Activated CD4-positive, alpha-beta T cell treated with anti-CD3 and anti-CD28 coated beads, Interleukin-2, amount 10 ng/mL, durations not matched to agents 7 days and 5 days (primary cell): ENCODE results near the gene WWTR1. TPM values are rescaled to one million over a fixed set of nuclear protein-coding genes. Genes with fewer than 3 reads are reported as not detected.

Experiments used
- CTCF ChIA-PET: fragments of 350-600 bp; sonication (Branson Sonifier 250); formaldehyde crosslinking; loops from one replicate; lab custom pipeline; 2021; ENCODE audit warnings: antibody characterized with exemption; lab: Charles Lee
- POLR2A ChIA-PET: fragments of 350-600 bp; sonication (Branson Sonifier 250); formaldehyde crosslinking; loops from one replicate; lab custom pipeline; 2021; ENCODE audit warnings: antibody characterized with exemption; lab: Charles Lee
- DNase-seq: peaks from one replicate; pipeline ENCODE4 v3.0.0-alpha.2; 2020
- H3K27ac Mint-ChIP-seq: one replicate; pipeline ENCODE4 v1.8.0; 2021; ENCODE audit warnings: mild to moderate bottlenecking, moderate library complexity, mixed read lengths
- H3K27me3 Mint-ChIP-seq: one replicate; pipeline ENCODE4 v1.8.0; 2021; ENCODE audit warnings: mixed read lengths
- H3K36me3 Mint-ChIP-seq: one replicate; pipeline ENCODE4 v1.8.0; 2021; ENCODE audit warnings: low read depth, mixed read lengths
- H3K4me1 Mint-ChIP-seq: one replicate; pipeline ENCODE4 v1.8.0; 2021; ENCODE audit warnings: mixed read lengths
- H3K4me3 Mint-ChIP-seq: one replicate; pipeline ENCODE4 v1.8.0; 2021; ENCODE audit warnings: mild to moderate bottlenecking, moderate library complexity, mixed read lengths
- H3K9me3 Mint-ChIP-seq: one replicate; pipeline ENCODE4 v1.8.0; 2021; ENCODE audit warnings: mixed read lengths
- total RNA-seq, 2 experiments: library from RNA; stranded (reverse); gene quantifications; one replicate each; pipeline ENCODE4 v1.2.3, GENCODE V29; 2021

Gene WWTR1
- total RNA-seq, 2 experiments from 2014 or later = 0.27 to 0.77 TPM

- ChIA-PET POLR2A (no interaction called here), CTCF (no interaction called here)
- Mint-ChIP-seq H3K27me3 (peaks cover 6% of the 10 kb centered on the region), H3K9me3 (no peaks in the 10 kb centered on the region), H3K4me1 (no peaks in the 10 kb centered on the region), H3K4me3 (no peak overlapping the region), H3K36me3 (no peaks in the 10 kb centered on the region), H3K27ac (no peak overlapping the region)
- DNase-seq = no peak
Measured at GRCh38 chr3:149481491-149481890, 176.3 kb downstream of the WWTR1 start.

GRCh38 chr3:149481056-149481455 lies 176.8 kb downstream of the WWTR1 start:
- Mint-ChIP-seq H3K4me3 (no peak overlapping the region), H3K9me3 (no peaks in the 10 kb centered on the region), H3K27ac (no peak overlapping the region), H3K27me3 (peaks cover 6% of the 10 kb centered on the region), H3K36me3 (no peaks in the 10 kb centered on the region), H3K4me1 (no peaks in the 10 kb centered on the region)
- POLR2A ChIA-PET = no interaction called here
- no peak for DNase-seq
- CTCF ChIA-PET = interaction anchor here (0.6 kb wide), 1 partner anchor 800 kb away, joined by 3 read pairs; no protein-coding TSS in a partner anchor

- H3K36me3 Mint-ChIP-seq = no peaks in the 10 kb centered on the region
- ChIA-PET POLR2A (no interaction called here), CTCF (interaction anchor here (0.6 kb wide), 1 partner anchor 800 kb away, joined by 3 read pairs; no protein-coding TSS in a partner anchor)
- no peaks in the 10 kb centered on the region for H3K4me1 Mint-ChIP-seq
- H3K27ac Mint-ChIP-seq = no peak overlapping the region
- peak; percentile 35 for DNase-seq
- no peaks in the 10 kb centered on the region for H3K9me3 Mint-ChIP-seq
- H3K4me3 Mint-ChIP-seq = no peak overlapping the region
- H3K27me3 Mint-ChIP-seq = peaks cover 6% of the 10 kb centered on the region
Measured at GRCh38 chr3:149480326-149481017, 177.4 kb downstream of the WWTR1 start.

- ChIA-PET POLR2A (interaction anchor here (0.7 kb wide), 1 partner anchor 8 kb away, joined by 10 read pairs; no protein-coding TSS in a partner anchor), CTCF (interaction anchor here (0.6 kb wide), 1 partner anchor 1488 kb away, joined by 4 read pairs; no protein-coding TSS in a partner anchor)
- H3K4me3 Mint-ChIP-seq = no peak overlapping the region
- H3K27me3 Mint-ChIP-seq = peaks cover 6% of the 10 kb centered on the region
- no peak overlapping the region for H3K27ac Mint-ChIP-seq
- no peaks in the 10 kb centered on the region for H3K4me1 Mint-ChIP-seq
- no peaks in the 10 kb centered on the region for H3K36me3 Mint-ChIP-seq
- H3K9me3 Mint-ChIP-seq = no peaks in the 10 kb centered on the region
- DNase-seq = no peak
Measured at GRCh38 chr3:149479621-149480325, 178.1 kb downstream of the WWTR1 start.

GRCh38 chr3:149476225-149476624 lies 181.6 kb downstream of the WWTR1 start:
- ChIA-PET CTCF (no interaction called here), POLR2A (no interaction called here)
- Mint-ChIP-seq H3K36me3 (no peaks in the 10 kb centered on the region), H3K9me3 (no peaks in the 10 kb centered on the region), H3K27ac (no peak overlapping the region), H3K27me3 (peaks cover 1% of the 10 kb centered on the region), H3K4me1 (no peaks in the 10 kb centered on the region), H3K4me3 (no peak overlapping the region)
- DNase-seq = no peak

- ChIA-PET POLR2A (no interaction called here), CTCF (interaction anchor here (0.8 kb wide), 1 partner anchor 36 kb away, joined by 3 read pairs; no protein-coding TSS in a partner anchor)
- Mint-ChIP-seq H3K27me3 (peaks cover 5% of the 10 kb centered on the region), H3K9me3 (no peaks in the 10 kb centered on the region), H3K4me1 (no peaks in the 10 kb centered on the region), H3K36me3 (no peaks in the 10 kb centered on the region), H3K27ac (no peak overlapping the region), H3K4me3 (no peak overlapping the region)
- DNase-seq = no peak
Measured at GRCh38 chr3:149475451-149476060, 182.3 kb downstream of the WWTR1 start.

GRCh38 chr3:149474250-149474817 lies 183.5 kb downstream of the WWTR1 start, which contains the start of gene TM4SF4:
TM4SF4 (plus strand) TSS chr3:149474697; CDS start chr3:149474878, 181 bp downstream.
- H3K27ac Mint-ChIP-seq = no peak within 1 kb of the TSS
- H3K4me1 Mint-ChIP-seq = no peaks in the 10 kb centered on the region
- ChIA-PET CTCF (interaction anchor here (1.4 kb wide), 1 partner anchor 334 kb away, joined by 4 read pairs; no protein-coding TSS in a partner anchor), POLR2A (no interaction called here)
- H3K27me3 Mint-ChIP-seq = peaks cover 5% of the 10 kb centered on the region
- no peaks in the 10 kb centered on the region for H3K9me3 Mint-ChIP-seq
- no peaks in the 10 kb centered on the region for H3K36me3 Mint-ChIP-seq
- no peak within 1 kb of the TSS for H3K4me3 Mint-ChIP-seq
- DNase-seq = no peak

- ChIA-PET POLR2A (no interaction called here), CTCF (interaction anchor here (1.4 kb wide), 1 partner anchor 335 kb away, joined by 4 read pairs; no protein-coding TSS in a partner anchor)
- H3K4me3 Mint-ChIP-seq = no peak overlapping the region
- H3K9me3 Mint-ChIP-seq = no peaks in the 10 kb centered on the region
- no peak overlapping the region for H3K27ac Mint-ChIP-seq
- H3K4me1 Mint-ChIP-seq = no peaks in the 10 kb centered on the region
- H3K27me3 Mint-ChIP-seq = peaks cover 5% of the 10 kb centered on the region
- no peaks in the 10 kb centered on the region for H3K36me3 Mint-ChIP-seq
- DNase-seq = no peak
Measured at GRCh38 chr3:149473357-149474249, 184.2 kb downstream of the WWTR1 start.

- Mint-ChIP-seq H3K36me3 (no peaks in the 10 kb centered on the region), H3K9me3 (no peaks in the 10 kb centered on the region), H3K27ac (no peak overlapping the region), H3K27me3 (peaks cover 5% of the 10 kb centered on the region), H3K4me1 (no peaks in the 10 kb centered on the region), H3K4me3 (no peak overlapping the region)
- CTCF ChIA-PET = interaction anchor here (0.6 kb wide), 1 partner anchor 104 kb away, joined by 3 read pairs; no protein-coding TSS in a partner anchor
- no peak for DNase-seq
- POLR2A ChIA-PET = no interaction called here
Measured at GRCh38 chr3:149472030-149472797, 185.6 kb downstream of the WWTR1 start.

GRCh38 chr3:149470381-149470780 lies 187.4 kb downstream of the WWTR1 start:
- Mint-ChIP-seq H3K4me1 (no peaks in the 10 kb centered on the region), H3K27ac (no peak overlapping the region), H3K27me3 (peaks cover 6% of the 10 kb centered on the region), H3K9me3 (no peaks in the 10 kb centered on the region), H3K4me3 (no peak overlapping the region), H3K36me3 (no peaks in the 10 kb centered on the region)
- POLR2A ChIA-PET = no interaction called here
- CTCF ChIA-PET = interaction anchor here (1.5 kb wide), 1 partner anchor 11 kb away, joined by 6 read pairs; no protein-coding TSS in a partner anchor
- no peak for DNase-seq

- CTCF ChIA-PET = interaction anchor here (1.5 kb wide), 1 partner anchor 9 kb away, joined by 6 read pairs; no protein-coding TSS in a partner anchor
- no peaks in the 10 kb centered on the region for H3K9me3 Mint-ChIP-seq
Measured at GRCh38 chr3:149468504-149469212, 189.2 kb downstream of the WWTR1 start.

More at GRCh38 chr3:149468504-149469212, 189.2 kb downstream of the WWTR1 start:
- Mint-ChIP-seq H3K4me1 (no peaks in the 10 kb centered on the region), H3K36me3 (no peaks in the 10 kb centered on the region), H3K27ac (no peak overlapping the region), H3K27me3 (peaks cover 6% of the 10 kb centered on the region), H3K4me3 (no peak overlapping the region)
- DNase-seq = no peak
- POLR2A ChIA-PET = no interaction called here
